Neural cell (in vitro differentiated cells): Measurements from ENCODE around the gene MYO10. TPM values are rescaled to one million over a fixed set of nuclear protein-coding genes. Genes with fewer than 3 reads are reported as not detected.

ENCODE experiments used
- H2AFZ ChIP-seq: fragments of 200-600, 300-800 bp; sonication (generic), shearing (Covaris generic); 2 replicates; pipeline ENCODE4 v1.6.0; 2014; ENCODE audit warnings: low read depth, mild to moderate bottlenecking, antibody characterized with exemption, low read length, moderate library complexity
- H3F3A ChIP-seq: fragments of 200-600 bp; shearing (Covaris generic); 2 replicates; pipeline ENCODE4 v1.6.1; 2016; ENCODE audit warnings: mild to moderate bottlenecking, moderate library complexity, mixed read lengths, antibody characterized with exemption, low read length; ENCODE audit not compliant: insufficient read depth, poor library complexity, severe bottlenecking
- H3K27ac ChIP-seq: fragments of 200-600, 300-800 bp; sonication (generic), shearing (Covaris generic); 2 replicates; pipeline ENCODE4 v1.5.1; 2014; ENCODE audit warnings: mild to moderate bottlenecking, low read length, moderate library complexity
- H3K27me3 ChIP-seq: fragments of 300-800, 200-600 bp; sonication (generic), shearing (Covaris generic); 2 replicates; pipeline ENCODE4 v1.6.0; 2014; ENCODE audit warnings: mild to moderate bottlenecking, low read depth, low read length, moderate library complexity; ENCODE audit not compliant: insufficient read depth
- H3K36me3 ChIP-seq: fragments of 300-800, 200-600 bp; sonication (generic), shearing (Covaris generic); 2 replicates; pipeline ENCODE4 v1.5.1; 2014; ENCODE audit warnings: mild to moderate bottlenecking, antibody characterized with exemption, low read length, moderate library complexity; ENCODE audit not compliant: insufficient read depth
- H3K4me2 ChIP-seq: fragments of 300-800, 200-600 bp; sonication (generic), shearing (Covaris generic); 2 replicates; pipeline ENCODE4 v1.6.0; 2014; ENCODE audit warnings: mild to moderate bottlenecking, low read length
- H3K4me3 ChIP-seq: fragments of 300-800, 200-600 bp; sonication (generic), shearing (Covaris generic); 2 replicates; pipeline ENCODE4 v1.5.1; 2014; ENCODE audit warnings: mild to moderate bottlenecking, low read length, moderate library complexity
- H3K79me2 ChIP-seq: fragments of 200-600 bp; shearing (Covaris generic); replicated peaks from 2 replicates; pipeline ENCODE4 v1.6.0; 2014; ENCODE audit warnings: mild to moderate bottlenecking, low read length, moderate library complexity; ENCODE audit not compliant: insufficient read depth
- H3K9ac ChIP-seq: fragments of 300-800, 200-600 bp; sonication (generic), shearing (Covaris generic); 2 replicates; pipeline ENCODE4 v1.6.1; 2016; ENCODE audit warnings: mild to moderate bottlenecking, low read length, mixed read lengths
- H3K9me2 ChIP-seq: fragments of 200-600 bp; shearing (Covaris generic); 2 replicates; pipeline ENCODE4 v1.6.1; 2016; ENCODE audit warnings: mild to moderate bottlenecking, low read length, mixed read lengths; ENCODE audit not compliant: insufficient read depth
- H3K9me3 ChIP-seq: fragments of 200-600, 300-800 bp; sonication (generic), shearing (Covaris generic); 2 replicates; pipeline ENCODE4 v1.6.1; 2016; ENCODE audit warnings: mild to moderate bottlenecking, mixed run types, low read length, moderate library complexity, mixed read lengths
- H4K20me1 ChIP-seq: fragments of 200-600 bp; shearing (Covaris generic); 2 replicates; pipeline ENCODE4 v1.6.1; 2016; ENCODE audit warnings: mild to moderate bottlenecking, mixed run types; ENCODE audit not compliant: insufficient read depth
- CTCF ChIP-seq: fragments of 450-650 bp; IDR thresholded peaks from 2 replicates; pipeline ENCODE4 v1.5.1; 2014; ENCODE audit warnings: antibody characterized with exemption, mild to moderate bottlenecking, moderate library complexity; ENCODE audit not compliant: poor library complexity, severe bottlenecking
- EP300 ChIP-seq: fragments of 450-650 bp; conservative IDR thresholded peaks from 2 replicates; pipeline ENCODE4 v1.6.1; 2014; ENCODE audit warnings: antibody characterized with exemption, mild to moderate bottlenecking, moderate library complexity; ENCODE audit not compliant: poor library complexity, severe bottlenecking
- EZH2 ChIP-seq: fragments of 200-600, 300-800 bp; shearing (Covaris generic), sonication (generic); IDR thresholded peaks from 2 replicates; pipeline ENCODE4 v1.6.1; 2014; ENCODE audit warnings: antibody characterized with exemption, low read length, borderline replicate concordance, mild to moderate bottlenecking; ENCODE audit not compliant: insufficient read depth, poor library complexity, severe bottlenecking
- MXI1 ChIP-seq: fragments of 450-650 bp; conservative IDR thresholded peaks from 2 replicates; pipeline ENCODE4 v1.6.1; 2014; ENCODE audit warnings: antibody characterized with exemption, mild to moderate bottlenecking; ENCODE audit not compliant: poor library complexity, severe bottlenecking
- POLR2AphosphoS5 ChIP-seq: IDR thresholded peaks from 2 replicates; pipeline ENCODE4 v1.6.1; 2012
- RAD21 ChIP-seq: fragments of 450-650 bp; conservative IDR thresholded peaks from 2 replicates; pipeline ENCODE4 v1.6.1; 2014; ENCODE audit warnings: antibody characterized with exemption, mild to moderate bottlenecking, moderate library complexity
- REST ChIP-seq: IDR thresholded peaks from 2 replicates; pipeline ENCODE4 v1.6.1; 2012; ENCODE audit warnings: borderline replicate concordance
- SMC3 ChIP-seq: fragments of 450-650 bp; conservative IDR thresholded peaks from 2 replicates; pipeline ENCODE4 v1.6.1; 2014; ENCODE audit warnings: antibody characterized with exemption, mild to moderate bottlenecking, moderate library complexity; ENCODE audit not compliant: poor library complexity
- TAF1 ChIP-seq: IDR thresholded peaks from 2 replicates; pipeline ENCODE4 v1.6.1; 2012; ENCODE audit warnings: low read depth
- polyA plus RNA-seq: library from polyadenylated mRNA; depleted of rRNA; stranded (reverse); fragments of >200 nt; gene quantifications from 2 replicates; pipeline ENCODE4 v1.2.3, GENCODE V29; 2014

The MYO10 gene
- polyA plus RNA-seq, 1 donor from 2014 or later: 3.2 TPM

GRCh38 chr5:16913187-16914107 is 22.6 kb downstream of the MYO10 start:
- Histone ChIP-seq H3K27ac (no peak overlapping the region), H3K27me3 (no peaks in the 10 kb centered on the region), H3K79me2 (no peaks in the 10 kb centered on the region), H3K4me2 (no peak overlapping the region), H3K36me3 (no peaks in the 10 kb centered on the region), H3K4me3 (no peak overlapping the region), H3F3A (no peaks in the 10 kb centered on the region), H4K20me1 (no peaks in the 10 kb centered on the region), H3K9me3 (no peaks in the 10 kb centered on the region), H3K9me2 (no peaks in the 10 kb centered on the region), H2AFZ (no peak overlapping the region), H3K9ac (no peak overlapping the region)
- no peak for TF ChIP-seq CTCF
- no peak for TF ChIP-seq EP300
- TF ChIP-seq REST: no peak
- no peak for TF ChIP-seq SMC3
- no peak for TF ChIP-seq RAD21
- no peak for TF ChIP-seq MXI1
- TF ChIP-seq TAF1: no peak
- no peak for TF ChIP-seq EZH2
- TF ChIP-seq POLR2AphosphoS5: no peak

GRCh38 chr5:16912080-16912479 is 24.0 kb downstream of the MYO10 start:
- no peak overlapping the region for H3K4me3 ChIP-seq
- H3K27me3 ChIP-seq: no peaks in the 10 kb centered on the region
- H3K36me3 ChIP-seq: no peaks in the 10 kb centered on the region
- H3K9me3 ChIP-seq: no peaks in the 10 kb centered on the region
- no peaks in the 10 kb centered on the region for H3F3A ChIP-seq
- no peaks in the 10 kb centered on the region for H4K20me1 ChIP-seq
- TF ChIP-seq REST (no peak), RAD21 (no peak), TAF1 (no peak), SMC3 (no peak)
- no peaks in the 10 kb centered on the region for H3K79me2 ChIP-seq
- no peak overlapping the region for H2AFZ ChIP-seq
- no peak overlapping the region for H3K9ac ChIP-seq
- H3K9me2 ChIP-seq: no peaks in the 10 kb centered on the region
- no peak overlapping the region for H3K27ac ChIP-seq
- H3K4me2 ChIP-seq: no peak overlapping the region
